GM23248 (cell line): ENCODE results near the gene RBM34.

Experiments used
- EZH2 ChIP-seq: fragments of 200-600 bp; sonication (generic); IDR thresholded peaks from 2 replicates; pipeline ENCODE4 v1.6.1; 2018; ENCODE audit warnings: antibody characterized with exemption, mild to moderate bottlenecking; ENCODE audit not compliant: insufficient read depth, poor library complexity, severe bottlenecking
- EZH2phosphoT487 ChIP-seq: fragments of 200-600 bp; sonication (generic); IDR thresholded peaks from 2 replicates; pipeline ENCODE4 v1.6.1; 2018; ENCODE audit warnings: antibody characterized with exemption, moderate library complexity, mild to moderate bottlenecking, low read depth; ENCODE audit not compliant: insufficient read depth

- TF ChIP-seq EZH2phosphoT487: no peak
- TF ChIP-seq EZH2: no peak
Observed at GRCh38 chr1:235145639-235146038, 15.4 kb downstream of the RBM34 start.
